Fibroblast of skin of abdomen (primary cell): ENCODE results near the gene LZTR1.
A peak's percentile ranks its signal among the peaks of the same experiment; 100 is the strongest.
"Not testable (repeated sequence)": the region's sequence is repeated elsewhere in the genome, so short reads cannot be mapped to it uniquely, and the experiment has no call there.

Source experiments
- DNase-seq: peaks from one replicate; pipeline ENCODE4 v3.0.0-alpha.2; 2013

LZTR1 gene

DNA sequence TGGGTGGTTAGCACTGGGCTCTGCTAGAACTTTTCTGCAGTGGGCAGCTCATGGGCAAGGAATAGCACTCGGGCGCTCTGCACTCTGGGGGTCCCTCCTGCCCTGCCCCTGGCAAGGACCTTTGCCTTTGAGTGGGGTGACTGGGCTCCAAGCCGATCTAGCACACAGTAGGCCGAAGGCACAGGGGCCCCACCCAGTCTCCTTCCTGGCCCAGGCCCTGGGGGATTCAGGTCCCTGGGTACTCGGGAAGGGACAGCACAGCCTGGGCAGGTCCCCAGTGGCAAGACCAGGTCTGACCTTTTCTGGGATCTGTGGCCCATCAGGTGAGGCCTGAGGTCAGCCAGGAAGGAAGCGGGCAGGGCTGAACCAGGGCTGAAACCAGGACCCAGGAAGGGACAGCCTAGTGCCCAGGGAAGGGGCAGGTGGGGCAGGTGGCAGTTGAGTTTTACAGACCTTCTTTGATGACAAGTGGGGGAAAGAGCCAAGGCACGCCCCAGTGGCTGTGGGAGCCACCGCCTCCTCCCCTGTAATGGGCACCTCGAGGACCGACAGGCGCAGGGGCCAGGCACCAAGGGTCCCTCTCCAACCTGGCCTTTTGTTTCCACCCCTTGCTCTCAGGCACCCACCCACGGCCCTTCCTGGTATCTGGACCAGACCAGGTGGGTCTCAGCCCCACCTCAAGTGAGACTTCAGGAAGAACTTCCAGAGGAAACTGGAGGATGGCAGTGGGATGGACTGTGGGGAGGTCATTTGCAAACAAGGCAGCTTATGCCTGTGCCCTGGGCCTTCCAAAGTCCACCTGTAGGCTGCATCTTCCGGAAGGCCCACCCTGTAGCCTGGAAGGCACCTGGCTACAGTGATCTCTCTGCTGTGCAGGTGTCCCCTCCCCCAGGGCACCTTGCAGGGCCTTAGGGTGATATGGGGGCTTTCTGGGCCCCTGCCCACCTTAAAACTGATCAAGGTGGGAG lies 15.9 kb upstream of the LZTR1 start:
- DNase-seq, result no peak

- no peak for DNase-seq
These were observed 15.0 kb upstream of the LZTR1 start, which contains the start of gene AIFM3 for GRCh38 chr22:20966883-20967696. TSS of gene AIFM3 (plus strand) at chr22:20967255. CDS start at chr22:20967945, 690 bp downstream.

DNA sequence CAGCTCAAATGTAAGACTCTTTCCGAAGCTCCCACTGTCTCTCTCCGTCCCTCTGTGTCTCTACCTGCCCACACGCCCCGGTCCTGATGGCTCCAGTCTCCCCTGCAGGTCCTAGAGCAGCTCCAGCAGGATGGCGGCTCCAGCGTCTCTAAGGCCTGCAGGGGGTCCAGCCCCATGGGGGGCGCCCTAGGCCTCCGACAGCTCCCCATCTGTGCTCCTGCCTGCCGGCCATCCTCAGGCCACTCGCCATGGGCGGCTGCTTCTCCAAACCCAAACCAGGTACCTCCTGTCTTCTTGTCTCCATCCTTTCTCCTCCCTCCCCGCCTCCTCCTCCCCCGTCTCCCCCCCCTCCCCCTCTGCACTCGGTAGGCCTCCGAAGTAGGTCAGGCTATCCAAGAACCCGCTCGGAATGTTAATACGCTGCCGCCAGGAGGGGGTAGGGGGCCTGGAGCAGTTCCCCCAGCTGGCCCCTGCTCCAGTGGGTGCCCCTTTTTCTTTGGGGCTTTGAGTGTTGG lies 14.3 kb upstream of the LZTR1 start:
- no peak for DNase-seq

DNA sequence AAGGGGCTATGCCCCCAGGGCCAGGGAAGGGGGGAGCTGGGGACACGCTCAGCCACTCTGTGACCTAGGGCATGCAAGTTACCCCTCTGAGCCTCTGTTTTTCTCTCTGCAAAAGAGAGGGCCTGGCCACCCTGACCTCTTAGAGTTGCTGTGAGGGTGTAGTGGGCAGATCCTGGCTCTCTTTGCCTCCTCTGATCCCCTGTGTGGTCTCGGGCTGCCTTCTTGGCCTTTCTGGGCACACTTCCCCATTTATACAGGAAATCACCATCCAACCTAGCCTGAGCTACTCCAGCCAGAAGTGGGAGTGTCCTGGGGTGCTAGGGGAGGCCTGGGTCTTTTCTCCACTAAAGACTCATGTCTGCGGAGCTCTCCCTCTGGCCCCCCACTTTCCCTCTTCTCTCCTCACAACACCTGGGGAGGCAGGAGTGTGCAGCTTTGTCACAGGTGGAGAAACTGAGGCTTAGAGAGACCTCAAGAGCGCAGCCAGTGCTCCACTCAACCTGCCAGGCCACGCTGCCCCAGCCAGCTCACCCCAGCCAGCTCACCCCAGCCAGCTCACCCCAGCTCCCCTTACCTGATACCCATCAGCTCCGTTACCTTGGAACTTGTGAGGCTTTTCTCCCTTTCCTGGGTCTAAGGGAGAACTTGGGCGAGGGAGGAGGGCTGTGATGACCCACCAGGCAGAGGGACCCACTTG lies 13.7 kb upstream of the LZTR1 start:
- DNase-seq, result no peak

- no peak for DNase-seq
These were observed 11.0 kb upstream of the LZTR1 start for GRCh38 chr22:20970939-20971657.

GRCh38 chr22:20972014-20972694 lies 9.9 kb upstream of the LZTR1 start:
- not testable (repeated sequence) for DNase-seq

DNA sequence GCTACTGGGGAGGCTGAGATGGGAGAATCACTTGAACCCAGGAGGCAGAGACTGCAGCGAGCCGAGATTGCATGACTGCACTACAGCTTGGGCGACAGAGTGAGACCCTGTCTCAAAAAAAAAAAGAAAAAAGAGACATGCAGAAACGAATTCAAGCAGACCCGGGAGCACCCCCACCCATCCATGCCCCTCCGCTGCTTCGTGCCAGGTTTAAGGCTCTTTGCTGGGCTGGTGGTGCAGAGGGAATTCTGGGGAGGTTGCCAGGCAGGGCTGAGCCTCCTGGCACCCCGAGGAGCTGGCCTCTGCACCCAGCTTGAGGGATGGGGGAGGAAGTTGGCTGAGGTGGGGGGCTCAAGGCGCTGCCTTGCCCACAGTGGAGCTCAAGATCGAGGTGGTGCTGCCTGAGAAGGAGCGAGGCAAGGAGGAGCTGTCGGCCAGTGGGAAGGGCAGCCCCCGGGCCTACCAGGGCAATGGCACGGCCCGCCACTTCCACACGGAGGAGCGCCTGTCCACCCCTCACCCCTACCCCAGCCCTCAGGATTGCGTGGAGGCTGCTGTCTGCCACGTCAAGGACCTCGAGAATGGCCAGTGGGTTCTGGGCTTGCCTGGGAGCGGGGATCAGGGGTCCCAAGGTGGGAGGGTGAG lies 9.0 kb upstream of the LZTR1 start:
- DNase-seq, result no peak

- DNase-seq, result no peak
These were observed 8.3 kb upstream of the LZTR1 start for GRCh38 chr22:20973634-20974286.

DNA sequence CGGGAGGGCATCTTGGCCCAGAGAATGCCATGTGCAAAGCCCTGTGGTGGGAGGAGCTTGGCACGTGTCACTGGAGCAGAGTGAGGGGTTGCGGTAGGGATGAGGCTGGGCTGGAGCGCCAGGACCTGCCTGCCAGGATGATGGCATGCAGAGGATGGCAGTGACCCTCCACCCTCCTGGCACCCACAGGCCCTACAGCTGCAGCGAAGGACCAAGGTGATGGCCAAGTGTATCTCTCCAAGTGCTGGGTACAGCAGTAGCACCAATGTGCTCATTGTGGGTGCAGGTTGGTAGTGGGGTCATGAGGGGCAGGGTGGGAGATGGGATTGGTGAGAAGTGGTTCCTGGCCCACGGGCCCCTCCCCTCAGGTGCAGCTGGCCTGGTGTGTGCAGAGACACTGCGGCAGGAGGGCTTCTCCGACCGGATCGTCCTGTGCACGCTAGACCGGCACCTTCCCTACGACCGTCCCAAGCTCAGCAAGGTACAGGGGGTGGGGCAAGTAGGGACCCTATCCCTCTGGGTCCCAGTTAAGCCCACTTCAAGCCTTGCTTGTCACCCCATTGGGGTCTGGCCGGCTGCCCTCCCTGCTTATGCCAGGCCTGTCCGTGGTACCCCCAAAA lies 7.7 kb upstream of the LZTR1 start:
- DNase-seq, result no peak

- no peak for DNase-seq
These were observed 6.4 kb upstream of the LZTR1 start for GRCh38 chr22:20975541-20976290.

GRCh38 chr22:20976291-20976877 lies 5.7 kb upstream of the LZTR1 start:
- no peak for DNase-seq

DNA sequence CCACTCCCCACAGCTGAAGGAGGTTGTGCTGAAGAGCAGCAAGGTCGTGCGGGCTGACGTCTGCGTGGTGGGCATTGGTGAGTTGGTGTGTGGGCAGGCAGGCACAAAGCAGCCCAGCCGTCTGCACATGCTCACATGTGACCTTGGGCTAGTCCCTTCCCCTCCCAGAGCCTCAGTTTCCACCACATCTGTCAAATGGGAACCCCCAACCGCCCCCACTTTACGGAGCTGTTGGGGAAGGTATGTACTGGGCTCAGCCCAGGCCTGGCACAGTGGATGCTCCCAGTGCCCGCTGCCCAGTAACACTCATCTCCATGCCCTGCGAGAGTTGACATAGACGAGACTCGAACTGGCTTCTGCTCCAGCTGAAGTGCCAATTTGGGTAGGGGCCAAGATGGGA lies 5.1 kb upstream of the LZTR1 start:
- no peak for DNase-seq

DNA sequence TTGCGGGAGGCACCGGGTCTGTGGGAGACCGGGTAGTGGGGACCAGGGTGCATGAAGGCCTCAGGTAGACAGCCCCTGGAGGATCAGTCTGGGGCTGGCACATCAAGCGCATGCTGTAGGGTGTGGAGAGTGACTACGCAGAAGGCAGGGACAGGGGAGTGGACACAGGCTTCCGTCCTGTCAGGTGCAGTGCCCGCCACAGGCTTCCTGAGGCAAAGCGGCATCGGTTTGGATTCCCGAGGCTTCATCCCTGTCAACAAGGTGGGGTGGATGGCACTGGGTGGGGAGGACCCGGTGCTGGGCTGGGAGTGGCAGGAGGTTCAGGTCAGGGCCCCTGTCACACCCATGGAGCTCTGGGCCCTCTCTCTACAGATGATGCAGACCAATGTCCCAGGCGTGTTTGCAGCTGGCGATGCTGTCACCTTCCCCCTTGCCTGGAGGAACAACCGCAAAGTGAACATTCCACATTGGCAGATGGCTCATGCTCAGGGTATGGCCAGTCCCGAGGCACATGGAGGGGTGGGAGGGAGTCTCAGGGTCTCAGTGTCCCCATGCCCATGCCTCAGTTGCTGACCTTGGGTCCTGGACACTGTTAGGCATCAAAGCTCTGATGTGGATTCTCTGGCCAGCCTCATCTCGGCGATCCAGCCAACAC lies 4.5 kb upstream of the LZTR1 start:
- DNase-seq, result no peak

- no peak for DNase-seq
These were observed 3.7 kb upstream of the LZTR1 start for GRCh38 chr22:20978419-20978818.

DNA sequence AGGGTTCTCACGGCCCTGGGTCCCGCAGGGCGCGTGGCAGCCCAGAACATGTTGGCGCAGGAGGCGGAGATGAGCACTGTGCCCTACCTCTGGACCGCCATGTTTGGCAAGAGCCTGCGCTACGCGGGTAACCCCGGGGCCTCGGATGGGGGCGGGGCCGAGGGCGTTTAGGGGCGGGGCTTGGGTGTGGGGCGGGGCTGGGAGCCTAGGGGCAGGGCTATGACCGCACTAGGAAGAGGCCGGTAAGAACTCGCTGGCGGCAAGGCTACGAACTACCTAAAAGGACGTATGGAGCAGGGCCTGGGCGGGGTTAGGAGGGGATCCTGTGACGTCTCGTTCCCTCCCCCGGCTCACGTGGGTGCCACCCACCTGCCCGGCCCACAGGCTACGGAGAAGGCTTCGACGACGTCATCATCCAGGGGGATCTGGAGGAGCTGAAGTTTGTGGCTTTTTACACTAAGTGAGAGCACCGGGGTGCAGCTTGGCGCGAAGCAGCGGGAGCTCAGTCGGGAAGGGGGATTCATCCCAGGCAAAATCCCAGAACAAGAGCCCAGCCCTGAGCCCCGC lies 2.8 kb upstream of the LZTR1 start:
- DNase-seq, result peak; percentile 74

DNA sequence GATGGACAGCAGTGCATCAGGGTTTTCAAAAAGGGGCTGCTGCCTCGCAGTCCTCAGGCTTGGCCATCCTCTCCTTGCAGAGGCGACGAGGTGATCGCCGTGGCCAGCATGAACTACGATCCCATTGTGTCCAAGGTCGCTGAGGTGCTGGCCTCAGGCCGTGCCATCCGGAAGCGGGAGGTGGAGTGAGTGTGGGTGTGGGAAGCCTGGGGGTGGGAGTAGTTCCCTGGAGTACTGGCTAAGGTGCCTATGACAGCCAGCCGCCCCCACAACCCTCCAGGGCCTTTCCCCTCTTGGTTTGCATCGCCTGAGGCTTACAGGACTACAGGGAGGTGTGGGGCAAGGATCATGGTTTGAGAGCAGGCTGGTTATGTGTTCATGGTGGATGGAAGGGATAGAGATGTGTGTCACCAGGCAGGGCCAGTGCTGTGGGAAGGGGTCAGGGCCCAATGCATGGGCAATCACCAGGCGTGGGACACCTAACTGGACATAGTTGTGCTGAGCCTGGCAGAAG lies 2.1 kb upstream of the LZTR1 start:
- no peak for DNase-seq

DNA sequence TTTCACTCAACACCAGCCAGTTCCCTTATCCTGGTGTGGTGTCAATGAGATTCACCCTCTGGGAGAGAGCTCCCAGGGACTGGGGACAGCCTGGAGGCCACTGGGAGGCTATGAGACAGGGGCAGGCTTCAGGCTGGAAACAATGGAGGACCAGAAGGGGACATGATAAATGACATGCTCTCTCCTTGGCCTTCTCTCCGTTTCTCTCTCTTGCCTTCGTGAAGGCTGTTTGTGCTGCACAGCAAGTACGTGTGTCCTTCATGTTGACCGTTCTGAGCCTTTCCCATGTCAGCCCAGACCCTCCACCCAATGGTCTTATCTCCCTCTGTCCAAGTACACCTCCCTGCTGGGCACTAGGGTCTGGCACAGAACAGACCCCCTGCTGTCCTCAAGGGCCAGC lies 1.6 kb upstream of the LZTR1 start:
- no peak for DNase-seq
